Mucosa of descending colon (tissue), 3 donors: ENCODE results near the gene COBL. TPM values are rescaled to one million over a fixed set of nuclear protein-coding genes. Genes with fewer than 3 reads are reported as not detected.
A peak's percentile ranks its signal among the peaks of the same experiment; 100 is the strongest.

ENCODE experiments used
- ATAC-seq: fragments of 200-7000 bp; cut with Tn5 transposase; one replicate; pipeline ENCODE4 v1.9.1; 2020; ENCODE audit warnings: mild to moderate bottlenecking, moderate library complexity
- DNase-seq, 3 donors: peaks; one replicate each; pipeline ENCODE4 v3.0.0-alpha.2; 2020
- H3K36me3 ChIP-seq: fragments of 200-600 bp; one replicate; pipeline ENCODE4 v1.8.0; 2021; ENCODE audit warnings: low read depth, mild to moderate bottlenecking
- H3K4me1 ChIP-seq: fragments of 200-600 bp; one replicate; pipeline ENCODE4 v1.8.0; 2021; ENCODE audit warnings: low read depth, mild to moderate bottlenecking
- H3K4me3 ChIP-seq: fragments of 200-600 bp; one replicate; pipeline ENCODE4 v1.8.0; 2021; ENCODE audit warnings: mild to moderate bottlenecking
- H3K9me3 ChIP-seq: fragments of 200-600 bp; one replicate; pipeline ENCODE4 v1.8.0; 2021; ENCODE audit warnings: mild to moderate bottlenecking
- CTCF ChIP-seq: fragments of 200-600 bp; IDR thresholded peaks from one replicate; pipeline ENCODE4 v1.8.0; 2022; ENCODE audit warnings: antibody characterized with exemption, mild to moderate bottlenecking
- intact Hi-C, 2 donors: fragments of 100-400 bp; cut with DNase I in 1 of 2; cut with micrococcal nuclease in 1 of 2; formaldehyde crosslinking; loops; one replicate each; pipeline versions ENCODE4 v1.11.0 to v1.11.1; 2022; cut with DNase I, micrococcal nuclease
- total RNA-seq, 3 donors: library from RNA; stranded (reverse); fragmentation: NEBNext Ultra II Directional in 2 of 3; extraction: Animal tissue kit (Norgen Biotek cat#: 25700) in 2 of 3; gene quantifications; one replicate each; pipeline versions ENCODE4 v1.2.1 to v1.2.4, GENCODE V29; 2021 to 2023
- donor health status: DM: no; HTN: no; CAD: no; lungs with moderate emphysema.
- donor health status: DM: no; HTN: no; CAD: no.
- donor health status: DM: no; HTN: yes; CAD: no.

COBL gene
- total RNA-seq, 3 donors from 2014 or later, result 48.6 to 91.8 (median 56.6) TPM

- Histone ChIP-seq H3K4me3 (no peak overlapping the region), H3K4me1 (peaks cover under 1% of the 10 kb centered on the region), H3K36me3 (no peaks in the 10 kb centered on the region), H3K9me3 (no peaks in the 10 kb centered on the region)
- TF ChIP-seq CTCF, result no peak
- ATAC-seq, result no peak
- intact Hi-C loops, result no loop called here
- no peak for DNase-seq
Measured at GRCh38 chr7:51301806-51302205, 14.8 kb downstream of the COBL start.

DNA sequence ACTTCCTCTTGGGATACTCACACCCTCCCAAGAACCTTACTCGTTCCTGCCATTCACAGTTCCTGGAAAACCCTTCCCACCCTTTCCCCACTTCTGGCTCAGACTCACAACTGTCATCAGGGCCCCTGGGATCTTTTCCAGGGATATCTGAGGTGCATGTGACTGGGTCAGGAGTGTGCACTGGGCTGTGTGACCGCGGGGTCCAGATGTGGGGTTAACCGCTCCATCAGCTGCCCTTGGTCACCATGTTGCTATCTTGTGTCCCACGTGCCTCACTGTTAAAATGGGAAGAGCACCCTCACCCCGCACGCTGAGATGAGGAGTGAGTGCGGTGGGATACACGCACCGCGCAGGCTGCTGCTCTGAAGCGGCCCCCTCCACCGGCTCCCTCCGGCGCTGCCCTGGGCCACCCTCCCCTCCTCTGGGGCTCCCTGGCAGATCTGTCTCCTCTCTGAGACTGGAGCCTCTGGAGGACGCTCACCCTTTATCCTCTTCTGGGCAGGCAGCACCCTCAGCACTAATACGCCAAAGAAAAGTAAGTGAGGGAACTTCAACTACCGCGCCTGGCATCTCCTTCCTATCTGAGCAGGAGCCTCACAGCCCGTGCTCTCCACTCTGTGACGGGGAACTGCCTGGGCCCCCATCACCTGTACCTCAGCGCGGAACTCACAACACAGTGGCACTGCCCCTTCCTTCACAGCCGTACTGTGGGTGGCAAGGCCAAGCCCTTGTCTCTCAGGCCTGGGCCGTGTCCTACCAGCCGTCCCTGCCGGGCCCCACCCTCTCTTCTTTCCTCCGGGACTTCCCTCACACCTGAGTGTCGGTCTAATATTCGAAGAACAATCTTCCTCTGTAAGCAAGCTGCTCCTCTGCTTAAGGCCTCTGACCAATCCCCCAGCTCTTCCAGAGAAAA is 15.6 kb downstream of the COBL start:
- Histone ChIP-seq H3K4me1 (peaks cover 4% of the 10 kb centered on the region), H3K9me3 (no peaks in the 10 kb centered on the region), H3K4me3 (no peak overlapping the region), H3K36me3 (no peaks in the 10 kb centered on the region)
- ATAC-seq (peak; percentile 7), DNase-seq (no peak)
- TF ChIP-seq CTCF, result no peak
- intact Hi-C loops, result no loop called here

- DNase-seq (no peak), ATAC-seq (peak; percentile 10)
- Histone ChIP-seq H3K36me3 (no peaks in the 10 kb centered on the region), H3K4me1 (peaks cover 14% of the 10 kb centered on the region), H3K4me3 (no peak overlapping the region), H3K9me3 (no peaks in the 10 kb centered on the region)
- intact Hi-C loops, result no loop called here
- no peak for TF ChIP-seq CTCF
Measured at GRCh38 chr7:51299391-51300133, 17.0 kb downstream of the COBL start.

- no peak overlapping the region for H3K4me3 ChIP-seq
- H3K9me3 ChIP-seq, result no peaks in the 10 kb centered on the region
- ATAC-seq, result no peak
- intact Hi-C loops, result no loop called here
- DNase-seq, result no peak
- H3K4me1 ChIP-seq, result peaks cover 14% of the 10 kb centered on the region
- TF ChIP-seq CTCF, result no peak
- H3K36me3 ChIP-seq, result no peaks in the 10 kb centered on the region
Measured at GRCh38 chr7:51298912-51299311, 17.7 kb downstream of the COBL start.

- Histone ChIP-seq H3K36me3 (no peaks in the 10 kb centered on the region), H3K4me3 (no peak overlapping the region), H3K9me3 (no peaks in the 10 kb centered on the region), H3K4me1 (peaks cover 14% of the 10 kb centered on the region)
- no peak for DNase-seq
- no peak for ATAC-seq
- TF ChIP-seq CTCF, result no peak
- intact Hi-C loops, result no loop called here
Measured at GRCh38 chr7:51297986-51298385, 18.6 kb downstream of the COBL start.
